GM13977 (cell line): ENCODE data around the gene SPDEF.

Experiments used
- DNase-seq: peaks from one replicate; pipeline ENCODE4 v3.0.0; 2012; ENCODE audit warnings: low spot score
- CTCF ChIP-seq: IDR thresholded peaks from 2 replicates; pipeline ENCODE4 v1.5.1; 2012; ENCODE audit warnings: mild to moderate bottlenecking, control low read depth; ENCODE audit not compliant: insufficient read depth; ENCODE audit errors: extremely low read depth, missing control alignments
- in situ Hi-C: fragments of 300-500 bp; cut with MboI; formaldehyde crosslinking; loops from one replicate; pipeline ENCODE4 v1.12.0; 2022; ENCODE audit warnings: low sequenced_read_pairs, low pct_unique_long_range_greater_than_20kb, mixed read lengths, inconsistent platforms; ENCODE audit not compliant: unreplicated experiment

The SPDEF gene

GRCh38 chr6:34564181-34564580 is 8.1 kb upstream of the SPDEF start:
- TF ChIP-seq CTCF = no peak
- in situ Hi-C loops = no loop called here
- no peak for DNase-seq

GRCh38 chr6:34563513-34563870 is 7.4 kb upstream of the SPDEF start:
- no peak for DNase-seq
- in situ Hi-C loops = no loop called here
- TF ChIP-seq CTCF = no peak

GRCh38 chr6:34562861-34563512 is 6.9 kb upstream of the SPDEF start:
- in situ Hi-C loops = no loop called here
- TF ChIP-seq CTCF = no peak
- no peak for DNase-seq

GRCh38 chr6:34562350-34562749 is 6.2 kb upstream of the SPDEF start:
- no peak for DNase-seq

GRCh38 chr6:34561227-34561530 is 5.0 kb upstream of the SPDEF start:
- TF ChIP-seq CTCF = no peak
- no peak for DNase-seq
- in situ Hi-C loops = no loop called here

More at GRCh38 chr6:34562350-34562749, 6.2 kb upstream of the SPDEF start:
- no peak for TF ChIP-seq CTCF
- in situ Hi-C loops = no loop called here

- in situ Hi-C loops = no loop called here
- DNase-seq = no peak
- peak; percentile 16 for TF ChIP-seq CTCF
Measured at GRCh38 chr6:34560366-34561226, 4.5 kb upstream of the SPDEF start.
